Esophagus squamous epithelium (tissue), 5 donors: Measurements from ENCODE around the gene DNAAF5. TPM values are rescaled to one million over a fixed set of nuclear protein-coding genes. Genes with fewer than 3 reads are reported as not detected.

Experiments used
- DNase-seq: peaks from one replicate; lab custom pipeline; 2025; lab: John Stamatoyannopoulos, UW
- H3K27ac ChIP-seq, 4 donors: fragments of 200-600 bp; sonication (generic); one replicate each; pipeline ENCODE4 v1.5.1; 2016 to 2019; ENCODE audit warnings: mild to moderate bottlenecking in 1 of 4
- H3K27me3 ChIP-seq, 4 donors: fragments of 200-600 bp; sonication (generic); 1 replicate in 3 of 4; 2 replicates in 1 of 4; pipeline versions ENCODE4 v1.5.1 to v1.6.0; 2017 to 2021; ENCODE audit warnings: antibody characterized with exemption in 1 of 4
- H3K36me3 ChIP-seq, 3 donors: fragments of 200-600 bp; sonication (generic); one replicate each; pipeline ENCODE4 v1.5.1; 2016 to 2019
- H3K4me1 ChIP-seq, 3 donors: fragments of 200-600 bp; sonication (generic); one replicate each; pipeline ENCODE4 v1.5.1; 2017 to 2019
- H3K4me3 ChIP-seq, 4 donors: fragments of 200-600 bp; sonication (generic); 1 replicate in 3 of 4; 2 replicates in 1 of 4; pipeline ENCODE4 v1.5.1; 2016 to 2019; ENCODE audit warnings: mild to moderate bottlenecking in 2 of 4, moderate library complexity in 1 of 4
- H3K9me3 ChIP-seq, 3 donors: fragments of 200-600 bp; sonication (generic); one replicate each; pipeline ENCODE4 v1.5.1; 2016 to 2019
- POLR2A ChIP-seq, 4 donors: fragments of 450-650 bp; IDR thresholded peaks; one replicate each; pipeline ENCODE4 v1.6.1; 2017; ENCODE audit warnings: antibody characterized with exemption in 4 of 4, mild to moderate bottlenecking in 4 of 4, moderate library complexity in 3 of 4
- WGBS, 2 donors: methylation state at CpG; one replicate each; pipeline ENCODE4 v1.1.5; 2018; 5-methylcytosine and 5-hydroxymethylcytosine counted together
- intact Hi-C: fragments of 100-400 bp; cut with DNase I; formaldehyde crosslinking; loops from one replicate; pipeline ENCODE4 v1.15.0; 2022
- total RNA-seq, 4 donors: library from RNA; depleted of rRNA; stranded (reverse); fragments of >200 nt; gene quantifications; one replicate each; pipeline ENCODE4 v1.1.0, GENCODE V29; 2016
- TF ChIP-seq, protein P1 (sequence below), 6 experiments: fragments of 450-650 bp in 4 of 6; fragments of 200-600 bp in 2 of 6; sonication (generic) in 2 of 6; IDR thresholded peaks; one replicate each; pipeline ENCODE4 v1.5.1; 2016 to 2019; ENCODE audit warnings: antibody characterized with exemption in 6 of 6, mild to moderate bottlenecking in 4 of 6, moderate library complexity in 4 of 6
- donor health status: DM: yes; HTN: yes; CAD: no.

Gene DNAAF5
- total RNA-seq, 4 donors from 2014 or later: 23.7 to 30.1 (median 28.2) TPM

DNA sequence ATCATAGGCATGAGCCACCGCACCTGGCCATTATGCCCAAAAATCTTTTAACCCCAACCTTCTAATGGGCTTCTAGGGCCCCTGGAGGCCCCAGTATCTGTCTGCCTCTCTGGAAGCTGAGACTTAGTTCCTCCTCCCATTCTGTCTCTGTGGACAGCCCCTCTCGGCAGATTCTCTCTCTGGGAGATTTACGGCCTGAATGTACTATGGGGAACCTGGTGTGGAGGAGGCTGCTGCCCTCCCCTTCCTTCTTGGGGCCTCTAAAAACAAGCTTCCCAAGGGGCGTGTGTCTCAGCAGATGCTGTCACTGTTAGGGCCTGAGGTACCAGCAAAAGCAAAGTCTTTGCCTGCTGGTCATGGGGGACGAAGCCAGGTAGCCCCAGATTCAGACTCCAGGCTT is 36.4 kb downstream of the DNAAF5 start:
- intact Hi-C loops: no loop called here
- no peak for TF ChIP-seq POLR2A (IDR thresholded peaks at IDR 0.05)
- TF ChIP-seq, protein P1, sequence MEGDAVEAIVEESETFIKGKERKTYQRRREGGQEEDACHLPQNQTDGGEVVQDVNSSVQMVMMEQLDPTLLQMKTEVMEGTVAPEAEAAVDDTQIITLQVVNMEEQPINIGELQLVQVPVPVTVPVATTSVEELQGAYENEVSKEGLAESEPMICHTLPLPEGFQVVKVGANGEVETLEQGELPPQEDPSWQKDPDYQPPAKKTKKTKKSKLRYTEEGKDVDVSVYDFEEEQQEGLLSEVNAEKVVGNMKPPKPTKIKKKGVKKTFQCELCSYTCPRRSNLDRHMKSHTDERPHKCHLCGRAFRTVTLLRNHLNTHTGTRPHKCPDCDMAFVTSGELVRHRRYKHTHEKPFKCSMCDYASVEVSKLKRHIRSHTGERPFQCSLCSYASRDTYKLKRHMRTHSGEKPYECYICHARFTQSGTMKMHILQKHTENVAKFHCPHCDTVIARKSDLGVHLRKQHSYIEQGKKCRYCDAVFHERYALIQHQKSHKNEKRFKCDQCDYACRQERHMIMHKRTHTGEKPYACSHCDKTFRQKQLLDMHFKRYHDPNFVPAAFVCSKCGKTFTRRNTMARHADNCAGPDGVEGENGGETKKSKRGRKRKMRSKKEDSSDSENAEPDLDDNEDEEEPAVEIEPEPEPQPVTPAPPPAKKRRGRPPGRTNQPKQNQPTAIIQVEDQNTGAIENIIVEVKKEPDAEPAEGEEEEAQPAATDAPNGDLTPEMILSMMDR (IDR thresholded peaks at IDR 0.05): no peak
- no peak for DNase-seq
- Histone ChIP-seq H3K9me3 (no peaks in the 10 kb centered on the region), H3K36me3 (peaks cover 8 to 95% (median 23%) of the 10 kb centered on the region in 3 donors), H3K27ac (no peak overlapping the region), H3K27me3 (no peaks in the 10 kb centered on the region), H3K4me3 (no peak overlapping the region), H3K4me1 (no peaks in the 10 kb centered on the region)
- 87 to 96% methylated on average over 3 of the region's 5 CpGs for WGBS, 2 donors

DNA sequence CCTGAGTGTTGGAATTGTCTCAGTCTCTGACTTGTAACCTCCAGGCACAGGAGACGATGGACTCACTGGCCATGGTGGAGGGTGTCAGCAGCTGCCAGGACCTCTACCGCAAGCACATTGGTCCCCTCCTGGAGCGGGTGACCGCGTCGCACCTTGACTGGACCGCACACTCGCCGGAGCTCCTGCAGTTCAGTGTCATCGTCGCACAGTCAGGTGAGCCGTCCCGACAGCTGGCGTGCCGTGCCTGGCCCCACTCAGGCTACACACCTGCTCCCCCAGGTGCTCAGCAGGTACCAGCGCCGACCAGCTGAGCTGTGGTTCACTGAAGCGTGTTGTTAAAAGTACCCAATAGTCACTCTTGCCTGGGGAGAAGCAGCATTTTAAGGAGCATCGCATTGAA is 37.3 kb downstream of the DNAAF5 start:
- Histone ChIP-seq H3K4me3 (no peak overlapping the region), H3K36me3 (peaks cover 8 to 95% (median 23%) of the 10 kb centered on the region in 3 donors), H3K27me3 (no peaks in the 10 kb centered on the region), H3K27ac (no peak overlapping the region), H3K4me1 (no peaks in the 10 kb centered on the region), H3K9me3 (no peaks in the 10 kb centered on the region)
- no peak for DNase-seq
- intact Hi-C loops: no loop called here
- WGBS, 2 donors: 96% methylated on average over 12 of the region's 19 CpGs; no CpG with 5 or more reads in 1 of the 2 donors
- TF ChIP-seq, protein P1 (IDR thresholded peaks at IDR 0.05): no peak
- TF ChIP-seq POLR2A (IDR thresholded peaks at IDR 0.05): no peak

DNA sequence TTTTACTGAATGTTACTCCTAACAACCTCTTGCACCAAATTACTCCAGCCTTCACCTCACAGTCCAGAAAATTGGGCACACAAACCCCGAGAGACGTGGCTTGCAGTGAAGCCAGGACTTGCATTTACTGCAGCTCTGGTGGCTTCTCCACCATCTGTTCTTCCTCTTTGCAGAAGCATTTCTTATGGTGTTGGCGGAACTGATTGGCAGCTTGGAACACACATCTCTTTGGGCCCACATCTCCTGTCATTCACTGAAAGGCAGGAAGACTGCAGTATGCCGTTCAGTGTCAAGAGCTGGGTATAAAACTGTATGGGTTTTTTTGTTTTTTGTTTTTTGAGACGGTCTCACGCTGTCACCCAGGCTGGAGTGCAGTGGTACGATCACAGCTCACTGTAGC is 38.9 kb downstream of the DNAAF5 start:
- 98% methylated on average over 5 to 7 of the region's 7 CpGs for WGBS, 2 donors
- H3K36me3 ChIP-seq: peaks cover 8 to 87% (median 23%) of the 10 kb centered on the region in 3 donors
- no peak overlapping the region for H3K27ac ChIP-seq
- intact Hi-C loops: no loop called here
- H3K9me3 ChIP-seq: no peaks in the 10 kb centered on the region
- peaks cover 0 to 6% (median 0%) of the 10 kb centered on the region in 3 donors for H3K4me1 ChIP-seq
- TF ChIP-seq POLR2A (IDR thresholded peaks at IDR 0.05): no peak
- TF ChIP-seq, protein P1 (IDR thresholded peaks at IDR 0.05): no peak
- no peaks in the 10 kb centered on the region for H3K27me3 ChIP-seq
- H3K4me3 ChIP-seq: no peak overlapping the region
- no peak for DNase-seq

DNA sequence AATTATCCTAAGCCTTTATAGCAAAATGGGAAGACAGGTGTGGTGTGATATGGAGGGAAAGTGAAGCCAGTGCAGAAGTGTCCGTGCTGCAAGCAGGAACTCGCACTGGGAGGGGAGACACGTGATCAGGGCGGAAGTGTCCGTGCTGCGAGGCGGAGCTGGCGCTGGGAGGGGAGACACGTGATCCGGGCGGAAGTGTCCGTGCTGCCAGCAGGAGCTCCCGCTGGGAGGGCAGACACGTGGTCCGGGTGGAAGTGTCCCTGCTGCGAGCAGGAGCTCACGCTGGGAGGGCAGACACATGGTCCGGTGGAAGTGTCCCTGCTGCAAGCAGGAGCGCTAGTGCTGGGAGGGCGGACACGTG is 41.1 kb downstream of the DNAAF5 start:
- 74 to 82% methylated on average over 17 to 20 of the region's 21 CpGs for WGBS, 2 donors
- no peak for TF ChIP-seq POLR2A (IDR thresholded peaks at IDR 0.05)
- TF ChIP-seq, protein P1 (IDR thresholded peaks at IDR 0.05): no peak
- intact Hi-C loops: no loop called here
- Histone ChIP-seq H3K9me3 (no peaks in the 10 kb centered on the region), H3K27me3 (no peaks in the 10 kb centered on the region), H3K27ac (no peak overlapping the region), H3K4me1 (peaks cover 0 to 28% (median 7%) of the 10 kb centered on the region in 3 donors), H3K36me3 (peaks cover 5 to 85% (median 26%) of the 10 kb centered on the region in 3 donors), H3K4me3 (no peak overlapping the region)
- DNase-seq: no peak

DNA sequence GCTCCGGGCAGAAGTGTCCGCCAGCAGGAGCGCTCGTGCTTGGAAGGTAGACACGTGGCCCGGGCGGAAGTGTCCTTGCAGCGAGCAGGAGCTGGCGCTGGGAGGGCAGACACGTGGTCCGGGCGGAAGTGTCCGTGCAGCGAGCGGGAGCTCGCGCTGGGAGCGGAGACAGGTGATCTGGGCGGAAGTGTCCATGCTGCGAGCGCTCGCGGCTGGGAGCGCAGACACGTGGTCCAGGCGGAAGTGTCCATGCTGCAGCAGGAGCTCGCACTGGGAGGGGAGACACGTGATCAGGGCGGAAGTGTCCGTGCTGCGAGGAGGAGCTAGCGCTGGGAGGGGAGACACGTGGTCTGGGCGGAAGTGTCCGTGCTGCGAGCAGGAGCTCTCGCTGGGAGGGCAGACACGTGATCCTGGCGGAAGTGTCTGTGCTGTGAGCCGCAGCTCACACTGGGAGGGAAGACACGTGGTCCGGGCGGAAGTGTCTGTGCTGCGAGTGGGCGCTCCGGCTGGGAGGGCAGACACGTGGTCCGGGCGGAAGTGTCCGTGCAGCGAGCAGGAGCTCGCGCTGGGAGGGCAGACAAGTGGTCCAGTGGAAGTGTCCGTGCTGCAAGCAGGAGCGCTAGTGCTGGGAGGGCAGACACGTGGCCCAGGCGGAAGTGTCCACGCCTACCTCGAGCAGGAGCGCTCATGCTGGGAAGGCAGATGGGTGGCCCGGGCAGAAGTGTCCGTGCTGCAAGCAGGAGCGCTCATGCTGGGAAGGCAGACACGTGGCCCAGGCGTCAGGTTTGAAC is 41.6 kb downstream of the DNAAF5 start:
- peaks cover 0 to 28% (median 7%) of the 10 kb centered on the region in 3 donors for H3K4me1 ChIP-seq
- intact Hi-C loops: no loop called here
- H3K36me3 ChIP-seq: peaks cover 0 to 85% (median 24%) of the 10 kb centered on the region in 3 donors
- no peaks in the 10 kb centered on the region for H3K27me3 ChIP-seq
- no peak overlapping the region for H3K4me3 ChIP-seq
- DNase-seq: no peak
- TF ChIP-seq, protein P1 (IDR thresholded peaks at IDR 0.05): no peak
- no peak for TF ChIP-seq POLR2A (IDR thresholded peaks at IDR 0.05)
- H3K27ac ChIP-seq: peak overlapping the region in 1 of 4 donors; percentile 25
- 85 to 90% methylated on average over 51 to 54 of the region's 65 CpGs for WGBS, 2 donors
- no peaks in the 10 kb centered on the region for H3K9me3 ChIP-seq
